SK-N-SH treated with all-trans-retinoic acid at 6 μM for 48 hours (cell line): ENCODE measurements around the gene PRKCQ.

ENCODE experiments used
- ATAC-seq: fragments of 200-7000 bp; cut with Tn5 transposase; 3 replicates; pipeline ENCODE4 v1.9.1; 2020; ENCODE audit warnings: mild to moderate bottlenecking, moderate library complexity
- ARNTL ChIP-seq: fragments of 450-650 bp; formaldehyde crosslinking; IDR thresholded peaks from 2 replicates; pipeline ENCODE4 v1.5.0; 2020; ENCODE audit warnings: low read depth, mild to moderate bottlenecking, moderate library complexity, borderline replicate concordance
- BACH2 ChIP-seq: fragments of 250-450 bp; sonication (Bioruptor Pico); IDR thresholded peaks from 2 replicates; pipeline ENCODE4 v1.9.0; 2021; ENCODE audit warnings: mild to moderate bottlenecking, borderline replicate concordance
- CSDC2 ChIP-seq: fragments of 250-450 bp; sonication (Bioruptor Pico); IDR thresholded peaks from 2 replicates; pipeline ENCODE4 v1.5.0; 2020; ENCODE audit warnings: mild to moderate bottlenecking, moderate library complexity
- CSRNP3 ChIP-seq: fragments of 250-450 bp; sonication (Bioruptor Pico); IDR thresholded peaks from 2 replicates; pipeline ENCODE4 v1.5.1; 2021; ENCODE audit warnings: mild to moderate bottlenecking, moderate library complexity
- ESRRG ChIP-seq: fragments of 250-450 bp; sonication (Bioruptor Pico); IDR thresholded peaks from 2 replicates; pipeline ENCODE4 v1.6.1; 2021; ENCODE audit warnings: mild to moderate bottlenecking
- GLIS3 ChIP-seq: fragments of 250-450 bp; sonication (Bioruptor Pico); IDR thresholded peaks from 2 replicates; pipeline ENCODE4 v1.5.0; 2020; ENCODE audit warnings: mild to moderate bottlenecking, moderate library complexity
- ISL1 ChIP-seq: fragments of 250-450 bp; sonication (Bioruptor Pico); IDR thresholded peaks from 2 replicates; pipeline ENCODE4 v2.1.2; 2022; ENCODE audit warnings: mild to moderate bottlenecking, moderate library complexity
- OSR1 ChIP-seq: fragments of 250-450 bp; sonication (Bioruptor Pico); IDR thresholded peaks from 2 replicates; pipeline ENCODE4 v1.8.0; 2022; ENCODE audit warnings: moderate library complexity, mild to moderate bottlenecking, inconsistent platforms
- POU6F1 ChIP-seq: fragments of 250-450 bp; sonication (Bioruptor Pico); IDR thresholded peaks from 2 replicates; pipeline ENCODE4 v1.8.0; 2021; ENCODE audit warnings: low read depth, mild to moderate bottlenecking, moderate library complexity, borderline replicate concordance
- PPARA ChIP-seq: fragments of 250-450 bp; sonication (Bioruptor Pico); IDR thresholded peaks from 2 replicates; pipeline ENCODE4 v1.5.0; 2020; ENCODE audit warnings: mild to moderate bottlenecking, borderline replicate concordance
- RARB ChIP-seq: fragments of 250-450 bp; sonication (Bioruptor Pico); IDR thresholded peaks from 2 replicates; pipeline ENCODE4 v1.8.0; 2021; ENCODE audit warnings: mild to moderate bottlenecking, moderate library complexity
- SNAI2 ChIP-seq: fragments of 250-450 bp; sonication (Bioruptor Pico); IDR thresholded peaks from 2 replicates; pipeline ENCODE4 v1.5.0; 2020; ENCODE audit warnings: mild to moderate bottlenecking, moderate library complexity
- TCF4 ChIP-seq: fragments of 250-450 bp; sonication (Bioruptor Pico); IDR thresholded peaks from 2 replicates; pipeline ENCODE4 v1.8.0; 2021; ENCODE audit warnings: mild to moderate bottlenecking, moderate library complexity, borderline replicate concordance
- TOX ChIP-seq: fragments of 250-450 bp; sonication (Bioruptor Pico); IDR thresholded peaks from 2 replicates; pipeline ENCODE4 v1.8.0; 2021; ENCODE audit warnings: mild to moderate bottlenecking, moderate library complexity, borderline replicate concordance
- ZC3H10 ChIP-seq: fragments of 250-450 bp; sonication (Bioruptor Pico); IDR thresholded peaks from 2 replicates; pipeline ENCODE4 v1.5.1; 2021; ENCODE audit warnings: mild to moderate bottlenecking, moderate library complexity
- ZFP30 ChIP-seq: fragments of 450-650 bp; formaldehyde crosslinking; IDR thresholded peaks from 2 replicates; pipeline ENCODE4 v1.5.0; 2022; ENCODE audit warnings: mild to moderate bottlenecking, moderate library complexity
- ZNF565 ChIP-seq: fragments of 450-650 bp; formaldehyde crosslinking; conservative IDR thresholded peaks from 2 replicates; pipeline ENCODE4 v1.5.0; 2020; ENCODE audit warnings: low read depth, mild to moderate bottlenecking, moderate library complexity
- ZNF70 ChIP-seq: fragments of 450-650 bp; formaldehyde crosslinking; IDR thresholded peaks from 2 replicates; pipeline ENCODE4 v1.5.0; 2020; ENCODE audit warnings: mild to moderate bottlenecking, moderate library complexity
- ZNF8 ChIP-seq: fragments of 450-650 bp; formaldehyde crosslinking; IDR thresholded peaks from 2 replicates; pipeline ENCODE4 v1.5.0; 2020; ENCODE audit warnings: mild to moderate bottlenecking, moderate library complexity
- TF ChIP-seq, protein P1 (sequence below): fragments of 250-450 bp; sonication (Bioruptor Pico); IDR thresholded peaks from 2 replicates; pipeline ENCODE4 v1.5.1; 2020; ENCODE audit warnings: low read depth, mild to moderate bottlenecking, moderate library complexity
- TF ChIP-seq, protein P2 (sequence below): fragments of 250-450 bp; sonication (Bioruptor Pico); IDR thresholded peaks from 2 replicates; pipeline ENCODE4 v1.8.0; 2020; ENCODE audit warnings: mild to moderate bottlenecking, moderate library complexity, borderline replicate concordance

The PRKCQ gene

DNA sequence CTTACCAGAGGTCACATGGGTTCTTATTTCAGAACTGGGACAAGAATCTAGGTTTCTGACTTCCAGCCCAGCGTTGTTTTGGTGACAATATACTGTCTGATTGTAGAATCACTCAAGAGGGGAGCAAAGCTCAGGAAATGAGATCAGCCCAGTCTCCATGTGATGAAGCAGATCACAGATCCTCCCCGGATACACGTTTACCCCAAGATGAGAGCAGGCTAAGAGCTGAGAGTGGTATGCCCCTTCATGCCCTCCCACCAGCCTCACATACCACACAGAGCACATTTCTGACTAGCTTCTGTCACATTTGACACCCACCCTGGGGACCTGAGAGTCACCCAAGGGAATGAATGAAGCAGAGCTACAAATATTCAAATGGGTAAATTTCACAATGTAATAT is 27.1 kb upstream of the PRKCQ start (continued):
- TF ChIP-seq CSRNP3 (CRISPR knock-in tag) (no peak), RARB (no peak), ZNF8 (CRISPR knock-in tag) (no peak), ZNF70 (CRISPR knock-in tag) (no peak), OSR1 (CRISPR knock-in tag) (no peak), CSDC2 (CRISPR knock-in tag) (no peak), TCF4 (CRISPR knock-in tag) (no peak), ISL1 (CRISPR knock-in tag) (no peak), ZFP30 (CRISPR knock-in tag) (no peak), ZC3H10 (CRISPR knock-in tag) (no peak), TOX (CRISPR knock-in tag) (no peak)

DNA sequence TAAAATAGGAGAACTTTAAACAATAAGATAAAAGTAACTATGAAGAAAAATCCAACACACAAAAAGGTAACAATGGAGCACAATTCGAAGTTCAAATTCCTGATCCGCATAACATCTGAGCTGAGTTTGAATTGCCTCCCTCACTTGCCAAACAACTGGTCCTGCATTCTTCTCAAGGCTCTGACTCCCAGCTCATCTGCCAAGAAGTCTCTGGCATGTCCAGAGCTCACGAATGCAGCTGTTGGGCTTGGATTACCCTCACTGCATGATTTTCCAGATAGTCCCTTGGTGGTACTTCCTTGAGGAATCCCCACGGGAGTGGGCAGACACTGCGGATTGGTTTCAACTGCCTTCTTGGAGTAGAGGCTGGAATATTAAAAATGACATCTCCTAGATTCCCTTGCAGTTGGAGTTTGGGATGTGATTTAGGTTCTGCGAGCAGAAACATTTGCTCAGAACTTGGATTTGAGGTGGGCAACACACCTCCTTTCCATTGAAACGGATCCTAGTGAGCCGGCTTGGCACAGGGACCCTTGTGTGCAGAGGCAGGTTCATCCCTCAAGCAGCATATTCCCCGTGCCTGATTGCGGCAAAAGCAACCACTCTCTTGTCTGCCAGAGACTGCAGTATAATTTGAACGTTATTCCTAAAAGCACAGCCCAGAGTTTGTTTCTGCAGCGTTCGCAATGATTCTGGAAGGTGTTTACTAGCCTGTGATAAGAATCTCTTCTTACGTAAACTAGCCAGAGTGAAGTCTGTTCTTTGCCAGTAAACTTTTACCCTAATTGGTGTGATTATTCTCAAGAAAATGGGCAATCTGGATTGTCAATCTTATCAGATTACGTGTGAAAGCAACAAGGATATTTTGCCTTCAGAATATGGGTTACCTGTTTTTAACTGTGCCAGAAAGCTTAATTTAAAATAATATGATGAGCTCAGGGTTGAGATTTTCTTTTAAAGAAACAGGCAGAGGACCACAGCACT is 23.4 kb upstream of the PRKCQ start:
- TF ChIP-seq ZNF70 (CRISPR knock-in tag) (no peak), GLIS3 (CRISPR knock-in tag) (no peak), ZNF8 (CRISPR knock-in tag) (no peak), TCF4 (CRISPR knock-in tag) (no peak), ZNF565 (CRISPR knock-in tag) (no peak), CSDC2 (CRISPR knock-in tag) (no peak), PPARA (CRISPR knock-in tag) (no peak), OSR1 (CRISPR knock-in tag) (no peak), SNAI2 (CRISPR knock-in tag) (no peak), ESRRG (no peak), ZFP30 (CRISPR knock-in tag) (no peak), RARB (no peak), BACH2 (no peak), ZC3H10 (CRISPR knock-in tag) (no peak), POU6F1 (CRISPR knock-in tag) (no peak)
- TF ChIP-seq, protein P1, sequence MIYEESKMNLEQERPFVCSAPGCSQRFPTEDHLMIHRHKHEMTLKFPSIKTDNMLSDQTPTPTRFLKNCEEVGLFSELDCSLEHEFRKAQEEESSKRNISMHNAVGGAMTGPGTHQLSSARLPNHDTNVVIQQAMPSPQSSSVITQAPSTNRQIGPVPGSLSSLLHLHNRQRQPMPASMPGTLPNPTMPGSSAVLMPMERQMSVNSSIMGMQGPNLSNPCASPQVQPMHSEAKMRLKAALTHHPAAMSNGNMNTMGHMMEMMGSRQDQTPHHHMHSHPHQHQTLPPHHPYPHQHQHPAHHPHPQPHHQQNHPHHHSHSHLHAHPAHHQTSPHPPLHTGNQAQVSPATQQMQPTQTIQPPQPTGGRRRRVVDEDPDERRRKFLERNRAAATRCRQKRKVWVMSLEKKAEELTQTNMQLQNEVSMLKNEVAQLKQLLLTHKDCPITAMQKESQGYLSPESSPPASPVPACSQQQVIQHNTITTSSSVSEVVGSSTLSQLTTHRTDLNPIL (CRISPR knock-in tag), result no peak
- ATAC-seq, result no peak

DNA sequence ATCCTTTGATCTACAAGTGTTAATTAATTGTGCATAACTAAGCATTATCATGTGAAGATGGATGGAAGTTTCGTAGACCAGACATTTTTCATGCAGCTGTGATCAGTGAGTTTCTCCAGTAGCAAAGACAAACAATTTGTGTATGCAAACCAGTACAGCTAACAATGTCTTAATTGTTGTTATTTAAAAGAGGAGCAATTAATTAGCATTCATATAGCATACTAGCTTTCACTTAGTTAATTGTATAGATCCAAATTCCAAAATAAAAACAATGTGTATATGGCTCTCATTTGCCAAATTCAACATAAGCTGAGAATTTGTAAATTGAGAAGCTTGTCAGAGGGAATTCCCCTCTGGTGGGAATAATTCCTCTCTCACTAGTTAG is 22.6 kb upstream of the PRKCQ start:
- TF ChIP-seq CSDC2 (CRISPR knock-in tag), result no peak
- TF ChIP-seq TCF4 (CRISPR knock-in tag), result no peak
- TF ChIP-seq ZC3H10 (CRISPR knock-in tag), result no peak
- no peak for TF ChIP-seq RARB
- TF ChIP-seq ZNF8 (CRISPR knock-in tag), result no peak
- TF ChIP-seq ARNTL, result no peak
- TF ChIP-seq SNAI2 (CRISPR knock-in tag), result no peak
- no peak for TF ChIP-seq PPARA (CRISPR knock-in tag)
- TF ChIP-seq BACH2, result no peak
- TF ChIP-seq GLIS3 (CRISPR knock-in tag), result no peak
- TF ChIP-seq, protein P2, sequence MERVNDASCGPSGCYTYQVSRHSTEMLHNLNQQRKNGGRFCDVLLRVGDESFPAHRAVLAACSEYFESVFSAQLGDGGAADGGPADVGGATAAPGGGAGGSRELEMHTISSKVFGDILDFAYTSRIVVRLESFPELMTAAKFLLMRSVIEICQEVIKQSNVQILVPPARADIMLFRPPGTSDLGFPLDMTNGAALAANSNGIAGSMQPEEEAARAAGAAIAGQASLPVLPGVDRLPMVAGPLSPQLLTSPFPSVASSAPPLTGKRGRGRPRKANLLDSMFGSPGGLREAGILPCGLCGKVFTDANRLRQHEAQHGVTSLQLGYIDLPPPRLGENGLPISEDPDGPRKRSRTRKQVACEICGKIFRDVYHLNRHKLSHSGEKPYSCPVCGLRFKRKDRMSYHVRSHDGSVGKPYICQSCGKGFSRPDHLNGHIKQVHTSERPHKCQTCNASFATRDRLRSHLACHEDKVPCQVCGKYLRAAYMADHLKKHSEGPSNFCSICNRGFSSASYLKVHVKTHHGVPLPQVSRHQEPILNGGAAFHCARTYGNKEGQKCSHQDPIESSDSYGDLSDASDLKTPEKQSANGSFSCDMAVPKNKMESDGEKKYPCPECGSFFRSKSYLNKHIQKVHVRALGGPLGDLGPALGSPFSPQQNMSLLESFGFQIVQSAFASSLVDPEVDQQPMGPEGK (CRISPR knock-in tag), result no peak
- TF ChIP-seq, protein P1 (CRISPR knock-in tag), result no peak
- TF ChIP-seq ZNF565 (CRISPR knock-in tag), result no peak
- no peak for TF ChIP-seq ZFP30 (CRISPR knock-in tag)
- TF ChIP-seq ESRRG, result no peak
- no peak for TF ChIP-seq TOX (CRISPR knock-in tag)
- no peak for TF ChIP-seq POU6F1 (CRISPR knock-in tag)
- TF ChIP-seq ISL1 (CRISPR knock-in tag), result no peak
- no peak for TF ChIP-seq CSRNP3 (CRISPR knock-in tag)
- ATAC-seq, result no peak
